Peyer's patch (tissue), 4 donors: Measurements from ENCODE around the gene DDX41. TPM values are rescaled to one million over a fixed set of nuclear protein-coding genes. Genes with fewer than 3 reads are reported as not detected.

Experiments
- DNase-seq, 3 donors: peaks; one replicate each; pipeline ENCODE4 v3.0.0-alpha.2; 2017 to 2019
- H3K27ac ChIP-seq, 4 donors: fragments of 200-600 bp; sonication (generic); one replicate each; pipeline ENCODE4 v1.5.1; 2016 to 2019
- H3K27me3 ChIP-seq, 2 donors: fragments of 200-600 bp; sonication (generic); one replicate each; pipeline ENCODE4 v1.5.1; 2019
- H3K36me3 ChIP-seq, 3 donors: fragments of 200-600 bp; sonication (generic); one replicate each; pipeline ENCODE4 v1.5.1; 2016 to 2019
- H3K4me1 ChIP-seq, 4 donors: fragments of 200-600 bp; sonication (generic); one replicate each; pipeline ENCODE4 v1.5.1; 2016 to 2019
- H3K4me3 ChIP-seq, 4 donors: fragments of 200-600 bp; sonication (generic); 1 replicate in 3 of 4; 2 replicates in 1 of 4; pipeline ENCODE4 v1.5.1; 2016 to 2019; ENCODE audit warnings: mild to moderate bottlenecking in 1 of 4
- H3K9me3 ChIP-seq, 4 donors: fragments of 200-600 bp; sonication (generic); one replicate each; pipeline ENCODE4 v1.5.1; 2016 to 2019; ENCODE audit warnings: mild to moderate bottlenecking in 1 of 4
- CTCF ChIP-seq, 6 experiments: fragments of 450-650 bp in 4 of 6; fragments of 200-600 bp in 2 of 6; sonication (generic) in 1 of 6; IDR thresholded peaks; one replicate each; pipeline ENCODE4 v1.5.1; 2017 to 2019; ENCODE audit warnings: antibody characterized with exemption in 6 of 6, mild to moderate bottlenecking in 3 of 6, moderate library complexity in 1 of 6
- POLR2A ChIP-seq, 2 donors: fragments of 450-650 bp; IDR thresholded peaks; one replicate each; pipeline ENCODE4 v1.5.1; 2017; ENCODE audit warnings: antibody characterized with exemption in 2 of 2, mild to moderate bottlenecking in 2 of 2, moderate library complexity in 2 of 2
- total RNA-seq, 4 donors: library from RNA; depleted of rRNA; stranded (reverse); fragments of >200 nt; gene quantifications; one replicate each; pipeline ENCODE4 v1.1.0, GENCODE V29; 2016

DDX41 gene
- total RNA-seq, 4 donors from 2014 or later = 103 to 168 (median 118) TPM

- TF ChIP-seq CTCF (IDR thresholded peaks at IDR 0.05) (no peak), POLR2A (IDR thresholded peaks at IDR 0.05) (no peak)
- Histone ChIP-seq H3K9me3 (no peaks in the 10 kb centered on the region), H3K27ac (peak overlapping the region; percentile 57 to 85 (median 70)), H3K36me3 (no peaks in the 10 kb centered on the region), H3K4me3 (peak overlapping the region; percentile 55 to 71 (median 70)), H3K27me3 (no peaks in the 10 kb centered on the region), H3K4me1 (peaks cover 0 to 30% (median 10%) of the 10 kb centered on the region in 4 donors)
- DNase-seq = peak in 2 of 3 donors; percentile 41 to 74
Measured at GRCh38 chr5:177472460-177473442, 44.0 kb downstream of the DDX41 start.

DNA sequence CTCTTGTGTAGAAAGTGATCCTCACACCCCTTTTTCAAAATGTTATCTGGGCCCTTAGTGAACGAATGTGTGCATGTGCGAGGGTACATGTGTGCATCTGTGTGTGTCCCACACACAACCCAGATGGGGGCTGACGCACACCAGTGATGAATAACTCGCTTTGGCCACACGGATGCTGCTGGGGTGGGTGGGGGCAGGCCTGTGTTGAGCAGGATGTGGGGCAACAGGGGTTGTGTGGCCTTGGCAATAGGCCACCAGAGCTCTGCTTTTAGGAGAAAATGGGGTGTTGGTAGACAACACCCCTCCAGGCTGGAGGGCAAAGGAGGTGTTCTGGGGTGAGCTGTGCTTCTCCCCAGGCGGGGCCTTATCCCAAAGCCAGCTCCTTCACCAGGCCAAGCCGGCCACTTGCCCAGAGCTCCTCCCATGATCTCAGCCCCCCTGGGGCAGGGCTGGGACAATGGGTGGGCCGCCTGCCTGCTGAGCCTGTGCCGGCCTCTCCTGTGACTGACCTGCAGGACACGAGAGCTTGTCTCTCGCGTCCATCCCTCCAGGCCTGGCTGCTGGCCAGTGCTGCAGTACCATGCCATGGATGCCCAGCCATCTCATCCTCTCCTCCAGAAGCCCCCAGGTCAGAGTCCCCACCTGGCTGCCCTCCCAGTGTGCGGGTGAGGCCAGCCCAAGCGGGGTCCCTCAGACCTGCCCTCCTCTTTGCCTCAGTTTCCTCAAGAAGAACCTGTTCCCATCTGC, 45.0 kb downstream of the DDX41 start:
- Histone ChIP-seq H3K27ac (peak overlapping the region; percentile 36 to 85 (median 70)), H3K27me3 (no peaks in the 10 kb centered on the region), H3K4me1 (peaks cover 0 to 30% (median 10%) of the 10 kb centered on the region in 4 donors), H3K9me3 (no peaks in the 10 kb centered on the region), H3K36me3 (peaks cover 0 to 6% (median 0%) of the 10 kb centered on the region in 3 donors), H3K4me3 (peak overlapping the region in 3 of 4 donors; percentile 22 to 70 (median 69))
- TF ChIP-seq POLR2A (IDR thresholded peaks at IDR 0.05) (no peak), CTCF (IDR thresholded peaks at IDR 0.05) (no peak)
- no peak for DNase-seq

GRCh38 chr5:177470759-177471536, 45.8 kb downstream of the DDX41 start:
- H3K4me1 ChIP-seq = peaks cover 0 to 28% (median 10%) of the 10 kb centered on the region in 4 donors
- no peak overlapping the region for H3K4me3 ChIP-seq
- H3K27me3 ChIP-seq = no peaks in the 10 kb centered on the region
- TF ChIP-seq CTCF (IDR thresholded peaks at IDR 0.05) = no peak
- TF ChIP-seq POLR2A (IDR thresholded peaks at IDR 0.05) = no peak
- no peaks in the 10 kb centered on the region for H3K9me3 ChIP-seq
- H3K27ac ChIP-seq = peak overlapping the region in 2 of 4 donors; percentile 77 to 85
- no peak for DNase-seq
- H3K36me3 ChIP-seq = peaks cover 0 to 14% (median 0%) of the 10 kb centered on the region in 3 donors

GRCh38 chr5:177469750-177470525, 46.8 kb downstream of the DDX41 start:
- no peaks in the 10 kb centered on the region for H3K27me3 ChIP-seq
- peaks cover 0 to 22% (median 10%) of the 10 kb centered on the region in 4 donors for H3K4me1 ChIP-seq
- H3K9me3 ChIP-seq = no peaks in the 10 kb centered on the region
- no peak for DNase-seq
- peak overlapping the region in 1 of 4 donors; percentile 22 for H3K27ac ChIP-seq
- H3K4me3 ChIP-seq = no peak overlapping the region
- TF ChIP-seq CTCF (IDR thresholded peaks at IDR 0.05) = no peak
- H3K36me3 ChIP-seq = peaks cover 0 to 19% (median 0%) of the 10 kb centered on the region in 3 donors
